HepG2 (cell line): ENCODE data around the gene ALOXE3. TPM values are rescaled to one million over a fixed set of nuclear protein-coding genes. Genes with fewer than 3 reads are reported as not detected.

Source experiments
- ATAC-seq: fragments of 200-7000 bp; cut with Tn5 transposase; 3 replicates; pipeline ENCODE4 v1.9.1; 2020; ENCODE audit warnings: mild to moderate bottlenecking, moderate library complexity
- BruUV-seq: library from RNA; stranded (reverse); fragments of 400-500 nt; replicated peaks from 2 replicates; lab custom pipeline; 2021; lab: Mats Ljungman, UMichigan
- CTCF ChIA-PET: fragments of 300-600 bp; formaldehyde crosslinking; extraction: SDS; loops from one replicate; lab custom pipeline; 2021; ENCODE audit warnings: low total read pairs, inconsistent platforms, low intra/inter-chr PET ratio; lab: Yijun Ruan, JAX
- POLR2A ChIA-PET: fragments of 350-600 bp; sonication (Branson Sonifier 250); formaldehyde crosslinking; loops from one replicate; lab custom pipeline; 2020; ENCODE audit warnings: antibody characterized with exemption, inconsistent platforms; lab: Yijun Ruan, JAX
- DNase-seq: peaks from one replicate; pipeline ENCODE4 v3.0.0-alpha.2; 2015; ENCODE audit warnings: low spot score
- FAIRE-seq: peaks from 3 replicates; lab custom pipeline; 2011; peaks lifted over from hg19 to GRCh38; lab: Jason Lieb, UNC
- H2AFZ ChIP-seq: one replicate; pipeline ENCODE4 v1.6.1; 2011; ENCODE audit warnings: low read length, inconsistent platforms
- H3K27ac ChIP-seq: fragments of 300-600 bp; 3 replicates; pipeline ENCODE4 v1.8.0; 2011; ENCODE audit warnings: mixed run types, mild to moderate bottlenecking, mixed read lengths, low read length, inconsistent platforms; ENCODE audit not compliant: insufficient read depth; ENCODE audit errors: extremely low read length
- H3K27me3 ChIP-seq, 2 experiments: fragments of 200-600 bp in 1 of 2; 2 replicates in 1 of 2; 3 replicates in 1 of 2; pipeline versions ENCODE4 v1.6.0 to v1.8.0; 2011; ENCODE audit warnings: low read length in 2 of 2, mild to moderate bottlenecking in 2 of 2, moderate library complexity in 2 of 2, inconsistent platforms in 1 of 2; ENCODE audit not compliant: insufficient read depth in 2 of 2, control insufficient read depth in 1 of 2
- H3K36me3 ChIP-seq, 2 experiments: fragments of 200-600 bp in 1 of 2; replicated peaks in 1 of 2; 2 replicates in 1 of 2; 3 replicates in 1 of 2; pipeline versions ENCODE4 v1.5.1 to v1.8.0; 2011; ENCODE audit warnings: low read length in 2 of 2, inconsistent platforms in 1 of 2; ENCODE audit not compliant: insufficient read depth in 2 of 2, control insufficient read depth in 1 of 2
- H3K4me1 ChIP-seq: 2 replicates; pipeline ENCODE4 v1.5.1; 2012; ENCODE audit warnings: low read length, inconsistent platforms; ENCODE audit not compliant: insufficient read depth
- H3K4me2 ChIP-seq: 2 replicates; pipeline ENCODE4 v1.6.0; 2011; ENCODE audit warnings: low read depth, low read length, inconsistent platforms
- H3K4me3 ChIP-seq, 3 experiments: fragments of 200-600 bp in 1 of 3; sonication (generic), shearing (Covaris generic) in 1 of 3; replicated peaks in 1 of 3; 2 replicates each; pipeline ENCODE4 v1.5.1; 2011 to 2016; ENCODE audit warnings: low read length in 3 of 3, inconsistent platforms in 2 of 3, low read depth in 2 of 3, mild to moderate bottlenecking in 2 of 3, control low read depth in 1 of 3, mixed read lengths in 1 of 3; ENCODE audit not compliant: insufficient read depth in 1 of 3
- H3K79me2 ChIP-seq: one replicate; pipeline ENCODE4 v1.6.1; 2011; ENCODE audit warnings: low read length, inconsistent platforms; ENCODE audit not compliant: insufficient read depth
- H3K9ac ChIP-seq: 2 replicates; pipeline ENCODE4 v1.6.0; 2011; ENCODE audit warnings: mild to moderate bottlenecking, low read depth, low read length, inconsistent platforms; ENCODE audit not compliant: insufficient read depth
- H3K9me3 ChIP-seq: 2 replicates; pipeline ENCODE4 v1.5.1; 2012; ENCODE audit warnings: mild to moderate bottlenecking, low read length
- H4K20me1 ChIP-seq: 2 replicates; pipeline ENCODE4 v1.6.0; 2011; ENCODE audit warnings: inconsistent platforms, mild to moderate bottlenecking, low read length, moderate library complexity; ENCODE audit not compliant: insufficient read depth
- CEBPB ChIP-seq: IDR thresholded peaks from 2 replicates; pipeline ENCODE4 v1.6.1; 2011; ENCODE audit warnings: low read depth, low read length, improper control_type of control experiment, borderline replicate concordance
- ZBTB49 ChIP-seq: sonication (generic); formaldehyde crosslinking; IDR thresholded peaks from 2 replicates; pipeline ENCODE4 v1.4.0; 2020; ENCODE audit warnings: missing genetic modification reagents, borderline replicate concordance
- ZNF232 ChIP-seq: sonication (generic); formaldehyde crosslinking; IDR thresholded peaks from 2 replicates; pipeline ENCODE4 v1.4.0; 2020; ENCODE audit warnings: missing genetic modification reagents, borderline replicate concordance
- ZNF263 ChIP-seq: sonication (generic); formaldehyde crosslinking; IDR thresholded peaks from 2 replicates; pipeline ENCODE4 v1.4.0; 2020; ENCODE audit warnings: missing genetic modification reagents
- ZNF337 ChIP-seq: sonication (generic); formaldehyde crosslinking; IDR thresholded peaks from 2 replicates; pipeline ENCODE4 v1.5.1; 2020; ENCODE audit warnings: missing genetic modification reagents, low read depth, mild to moderate bottlenecking, borderline replicate concordance
- ZNF451 ChIP-seq: sonication (generic); formaldehyde crosslinking; IDR thresholded peaks from 2 replicates; pipeline ENCODE4 v1.5.0; 2020; ENCODE audit warnings: mild to moderate bottlenecking, missing genetic modification reagents
- ZNF724P ChIP-seq: sonication (generic); formaldehyde crosslinking; IDR thresholded peaks from 2 replicates; pipeline ENCODE4 v1.8.0; 2022; ENCODE audit warnings: missing genetic modification reagents, borderline replicate concordance
- WGBS: methylation state at CpG from one replicate; pipeline ENCODE4 v1.1.6; 2017; ENCODE audit warnings: low lambda C conversion rate; 5-methylcytosine and 5-hydroxymethylcytosine counted together
- in situ Hi-C: cut with HindIII; loops from 2 replicates; pipeline ENCODE4 v1.10.0; 2017; ENCODE audit warnings: low pct_unique_long_range_greater_than_20kb; ENCODE audit not compliant: extremely low pct_ligation_motif_present
- intact Hi-C: fragments of 100-400 bp; cut with micrococcal nuclease; formaldehyde crosslinking; loops from one replicate; pipeline ENCODE4 v1.10.0; 2022; ENCODE audit not compliant: unreplicated experiment
- polyA plus RNA-seq, 8 experiments: library from polyadenylated mRNA; depleted of rRNA in 3 of 8; stranded (reverse) in 7 of 8; unstranded in 1 of 8; fragments of >200 nt; fragmentation: Illumina TruSeq in 4 of 8; extraction: Trizol in 4 of 8; gene quantifications; 2 replicates each; pipeline versions ENCODE4 v1.2.1 to v1.2.3, GENCODE V29; 2011 to 2016; ENCODE audit warnings: low read depth in 4 of 8, missing spikeins in 1 of 8, mixed read lengths in 1 of 8; ENCODE audit not compliant: insufficient read depth in 1 of 8
- total RNA-seq, 5 experiments: library from RNA; depleted of rRNA; stranded (reverse); fragments of >200 nt; fragmentation: Illumina TruSeq; extraction: Trizol; gene quantifications; 2 replicates each; pipeline ENCODE4 v1.2.3, GENCODE V29; 2016; ENCODE audit warnings: low read depth in 1 of 5

Gene ALOXE3
- total and polyA plus RNA-seq, 2 of the 13 experiments (the other 11 are each of a cell fraction or from before 2014, with no cell fraction given) = 0.07 TPM; not detected in 1

GRCh38 chr17:8084250-8084649 lies 34.1 kb downstream of the ALOXE3 start:
- BruUV-seq = no TSS peak
- ATAC-seq (no peak), FAIRE-seq (no peak), DNase-seq (no peak)
- no peak overlapping the region for H2AFZ ChIP-seq
- no peaks in the 10 kb centered on the region for H4K20me1 ChIP-seq
- ChIA-PET POLR2A (no interaction called here), CTCF (no interaction called here)
- in situ Hi-C loops = no loop called here
- H3K27ac ChIP-seq = no peak overlapping the region
- intact Hi-C loops = loop anchor here (5.0 kb wide), 1 partner anchor 33 kb away; the partner anchor contains the start of gene ALOXE3
- peaks cover 9 to 51% of the 10 kb centered on the region in 2 experiments; a peak in 4 of 5 replicates for H3K27me3 ChIP-seq
- peaks cover 19% of the 10 kb centered on the region for H3K4me1 ChIP-seq
- H3K9me3 ChIP-seq = no peaks in the 10 kb centered on the region
- TF ChIP-seq ZNF263 (CRISPR knock-in tag) (peak; percentile 78; the same call in 1 of the 2 replicates), ZBTB49 (CRISPR knock-in tag) (no peak), ZNF451 (CRISPR knock-in tag) (no peak), ZNF337 (no peak), ZNF232 (CRISPR knock-in tag) (no peak), ZNF724P (no peak), CEBPB (0 out of 2 replicates have a peak, but pooled peaks have one; percentile 7)
- 27% methylated on average over 6 of the region's 6 CpGs for WGBS
- H3K4me3 ChIP-seq = no peak overlapping the region
- no peak overlapping the region for H3K4me2 ChIP-seq
- no peak overlapping the region for H3K9ac ChIP-seq
- no peaks in the 10 kb centered on the region for H3K79me2 ChIP-seq
- no peaks in the 10 kb centered on the region for H3K36me3 ChIP-seq
